Effector memory CD4-positive, alpha-beta T cell (primary cell): Measurements from ENCODE around the gene RPS14.

Experiments
- DNase-seq, 3 donors: peaks; one replicate each; pipeline ENCODE4 v3.0.0-alpha.2; 2020
- H3K27ac ChIP-seq: 2 replicates; pipeline ENCODE4 v1.7.0; 2013; ENCODE audit warnings: mild to moderate bottlenecking, low read length, moderate library complexity; ENCODE audit not compliant: insufficient read depth, poor library complexity, severe bottlenecking
- H3K27me3 ChIP-seq: replicated peaks from 2 replicates; pipeline ENCODE4 v1.7.0; 2013; ENCODE audit warnings: mild to moderate bottlenecking, low read length; ENCODE audit not compliant: insufficient read depth, control insufficient read depth, poor library complexity, severe bottlenecking
- H3K36me3 ChIP-seq: 2 replicates; pipeline ENCODE4 v1.7.0; 2013; ENCODE audit warnings: mild to moderate bottlenecking, low read length, moderate library complexity; ENCODE audit not compliant: control insufficient read depth, insufficient read depth
- H3K4me1 ChIP-seq: 2 replicates; pipeline ENCODE4 v1.7.0; 2013; ENCODE audit warnings: low read length, mild to moderate bottlenecking; ENCODE audit not compliant: control insufficient read depth, insufficient read depth, poor library complexity, severe bottlenecking
- H3K4me3 ChIP-seq: 2 replicates; pipeline ENCODE4 v1.7.0; 2013; ENCODE audit warnings: low read length, low read depth, mild to moderate bottlenecking; ENCODE audit not compliant: insufficient read depth, poor library complexity, severe bottlenecking
- H3K9me3 ChIP-seq: 2 replicates; pipeline ENCODE4 v1.7.0; 2013; ENCODE audit warnings: mild to moderate bottlenecking, low read length, moderate library complexity; ENCODE audit not compliant: control insufficient read depth
- total RNA-seq, 3 donors: gene quantifications; one replicate each; lab custom pipeline; 2026; lab: John Stamatoyannopoulos, UW

The RPS14 gene
- 1,004 to 1,314 (median 1,095) reads per million in 3 donors for total RNA-seq

- peaks cover 30% of the 10 kb centered on the region for H3K36me3 ChIP-seq
- H3K27ac ChIP-seq: peak within 1 kb of the TSS; percentile 100
- H3K27me3 ChIP-seq: no peaks in the 10 kb centered on the region
- no peaks in the 10 kb centered on the region for H3K9me3 ChIP-seq
- H3K4me3 ChIP-seq: peak within 1 kb of the TSS; percentile 88
- DNase-seq: peak; percentile 84 to 92 (median 91)
- H3K4me1 ChIP-seq: peaks cover 10% of the 10 kb centered on the region
These were observed at the start of gene RPS14 for GRCh38 chr5:150449517-150450339. TSS of gene RPS14 (minus strand) at chr5:150449739. CDS start at chr5:150447733, 2,006 bp downstream.

- H3K27ac ChIP-seq: no peak overlapping the region
- H3K4me1 ChIP-seq: no peaks in the 10 kb centered on the region
These were observed 49.4 kb upstream of the RPS14 start for GRCh38 chr5:150498971-150499370.

GRCh38 chr5:150498501-150498900, 49.0 kb upstream of the RPS14 start:
- no peak overlapping the region for H3K4me3 ChIP-seq
- H3K9me3 ChIP-seq: no peaks in the 10 kb centered on the region
- DNase-seq: no peak
- no peaks in the 10 kb centered on the region for H3K27me3 ChIP-seq
- H3K27ac ChIP-seq: no peak overlapping the region
- H3K4me1 ChIP-seq: no peaks in the 10 kb centered on the region
- no peaks in the 10 kb centered on the region for H3K36me3 ChIP-seq

More at GRCh38 chr5:150498971-150499370, 49.4 kb upstream of the RPS14 start:
- no peaks in the 10 kb centered on the region for H3K36me3 ChIP-seq
- no peak for DNase-seq
- no peaks in the 10 kb centered on the region for H3K27me3 ChIP-seq
- no peak overlapping the region for H3K4me3 ChIP-seq
- no peaks in the 10 kb centered on the region for H3K9me3 ChIP-seq

GRCh38 chr5:150497989-150498317, 48.4 kb upstream of the RPS14 start:
- H3K27ac ChIP-seq: no peak overlapping the region
- no peak for DNase-seq
- H3K9me3 ChIP-seq: no peaks in the 10 kb centered on the region
- H3K36me3 ChIP-seq: no peaks in the 10 kb centered on the region
- H3K27me3 ChIP-seq: no peaks in the 10 kb centered on the region
- H3K4me3 ChIP-seq: no peak overlapping the region
- H3K4me1 ChIP-seq: no peaks in the 10 kb centered on the region

GRCh38 chr5:150497274-150497988, 47.9 kb upstream of the RPS14 start:
- Histone ChIP-seq H3K4me3 (no peak overlapping the region), H3K27ac (no peak overlapping the region), H3K27me3 (no peaks in the 10 kb centered on the region), H3K36me3 (no peaks in the 10 kb centered on the region), H3K9me3 (no peaks in the 10 kb centered on the region), H3K4me1 (no peaks in the 10 kb centered on the region)
- no peak for DNase-seq

- no peaks in the 10 kb centered on the region for H3K27me3 ChIP-seq
- no peaks in the 10 kb centered on the region for H3K9me3 ChIP-seq
- no peaks in the 10 kb centered on the region for H3K36me3 ChIP-seq
- no peak for DNase-seq
- no peak overlapping the region for H3K27ac ChIP-seq
- no peak overlapping the region for H3K4me3 ChIP-seq
- H3K4me1 ChIP-seq: no peaks in the 10 kb centered on the region
These were observed 47.0 kb upstream of the RPS14 start for GRCh38 chr5:150496534-150496933.

- Histone ChIP-seq H3K27ac (no peak overlapping the region), H3K27me3 (no peaks in the 10 kb centered on the region), H3K36me3 (no peaks in the 10 kb centered on the region), H3K9me3 (no peaks in the 10 kb centered on the region), H3K4me1 (no peaks in the 10 kb centered on the region), H3K4me3 (no peak overlapping the region)
- no peak for DNase-seq
These were observed 46.6 kb upstream of the RPS14 start for GRCh38 chr5:150496098-150496497.

GRCh38 chr5:150492621-150493020, 43.1 kb upstream of the RPS14 start:
- no peak for DNase-seq
- Histone ChIP-seq H3K9me3 (no peaks in the 10 kb centered on the region), H3K27me3 (no peaks in the 10 kb centered on the region), H3K36me3 (no peaks in the 10 kb centered on the region), H3K27ac (no peak overlapping the region), H3K4me3 (no peak overlapping the region), H3K4me1 (no peaks in the 10 kb centered on the region)

GRCh38 chr5:150491876-150492275, 42.3 kb upstream of the RPS14 start:
- Histone ChIP-seq H3K4me3 (no peak overlapping the region), H3K4me1 (peaks cover 2% of the 10 kb centered on the region), H3K27me3 (peaks cover 3% of the 10 kb centered on the region), H3K36me3 (no peaks in the 10 kb centered on the region), H3K9me3 (no peaks in the 10 kb centered on the region), H3K27ac (no peak overlapping the region)
- DNase-seq: no peak

- peaks cover 6% of the 10 kb centered on the region for H3K4me1 ChIP-seq
- no peak overlapping the region for H3K27ac ChIP-seq
- no peak for DNase-seq
- H3K4me3 ChIP-seq: no peak overlapping the region
- no peaks in the 10 kb centered on the region for H3K36me3 ChIP-seq
- no peaks in the 10 kb centered on the region for H3K9me3 ChIP-seq
- peaks cover 6% of the 10 kb centered on the region for H3K27me3 ChIP-seq
These were observed 41.2 kb upstream of the RPS14 start for GRCh38 chr5:150490754-150491153.
